Colon (tissue), 2 donors: ENCODE measurements around the gene NUTF2.
"Not testable (repeated sequence)": the region's sequence is repeated elsewhere in the genome, so short reads cannot be mapped to it uniquely, and the experiment has no call there.

Source experiments
- FAIRE-seq: peaks from 2 replicates; lab custom pipeline; 2012; peaks lifted over from hg19 to GRCh38; lab: Jason Lieb, UNC
- donor health status: control.
- donor health status: control.

NUTF2 gene

DNA sequence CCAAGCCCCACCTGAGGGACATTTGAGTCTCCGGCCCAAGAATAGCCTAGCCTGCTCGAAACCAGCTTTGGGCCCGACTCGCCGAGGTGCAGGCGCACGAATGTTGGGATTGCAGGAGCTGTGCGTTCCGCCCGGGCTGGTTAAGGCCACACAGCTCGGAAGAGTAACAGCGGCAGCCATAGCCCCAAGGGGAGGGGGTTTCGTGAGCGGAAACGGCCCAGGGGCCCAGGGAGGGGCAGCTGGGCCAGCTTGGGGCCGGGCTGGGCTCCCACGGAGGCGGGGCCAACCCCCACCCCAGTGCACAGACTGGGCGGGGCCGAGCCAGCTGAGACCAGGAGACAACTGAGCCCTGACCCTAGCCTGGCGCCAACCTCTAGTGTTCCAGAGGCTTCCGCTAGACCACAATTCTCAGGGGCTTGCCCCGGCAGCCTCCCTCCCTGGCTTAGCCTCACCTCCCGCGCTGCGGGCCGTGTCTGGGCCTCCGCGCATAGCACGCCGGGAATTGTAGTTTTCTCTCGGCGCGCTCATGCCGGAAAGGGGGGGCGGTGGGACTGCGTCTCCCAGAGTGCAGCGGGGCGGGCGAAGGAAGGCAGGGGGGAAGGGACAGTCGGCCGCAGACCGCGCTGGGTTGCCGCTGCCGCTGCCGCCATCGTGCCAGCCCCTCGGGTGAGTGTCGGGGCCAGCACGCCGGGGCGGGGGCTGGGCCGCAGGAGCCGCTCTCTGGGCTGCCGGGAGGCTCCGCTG is at the start of gene NUTF2:
NUTF2 (plus strand) TSS at position 614 of the 744 bp plus-strand sequence. CDS start 18,198 bp downstream, outside the sequence.
- FAIRE-seq: no peak

DNA sequence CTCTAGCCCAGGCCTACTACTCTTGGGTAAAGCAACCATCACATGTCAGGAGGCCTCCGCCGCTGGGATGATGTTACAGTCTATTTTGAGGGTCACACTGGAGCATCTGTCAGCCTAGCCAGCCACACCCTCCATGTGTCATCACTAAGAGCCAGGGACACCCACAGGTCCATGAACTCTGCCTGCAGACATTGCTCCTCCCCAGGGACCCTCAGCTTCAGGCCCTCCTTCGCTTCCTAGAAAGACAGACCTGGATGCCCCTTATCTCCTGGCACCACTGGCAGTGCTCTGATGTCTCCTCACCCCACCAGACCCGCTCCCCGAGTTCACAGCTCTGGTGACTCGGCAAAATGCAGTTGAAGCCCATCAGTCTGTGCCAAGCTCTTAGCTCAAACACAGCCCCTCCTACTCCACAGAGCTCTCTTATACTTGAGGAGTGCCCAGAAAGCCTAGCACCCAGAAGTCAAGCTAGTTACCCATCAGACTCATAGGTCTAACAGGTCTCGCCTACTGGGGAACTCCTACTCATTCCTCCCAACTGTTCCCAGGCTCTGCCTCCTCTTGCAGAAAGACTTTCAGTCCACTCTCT is 46.3 kb upstream of the NUTF2 start:
- no peak for FAIRE-seq

DNA sequence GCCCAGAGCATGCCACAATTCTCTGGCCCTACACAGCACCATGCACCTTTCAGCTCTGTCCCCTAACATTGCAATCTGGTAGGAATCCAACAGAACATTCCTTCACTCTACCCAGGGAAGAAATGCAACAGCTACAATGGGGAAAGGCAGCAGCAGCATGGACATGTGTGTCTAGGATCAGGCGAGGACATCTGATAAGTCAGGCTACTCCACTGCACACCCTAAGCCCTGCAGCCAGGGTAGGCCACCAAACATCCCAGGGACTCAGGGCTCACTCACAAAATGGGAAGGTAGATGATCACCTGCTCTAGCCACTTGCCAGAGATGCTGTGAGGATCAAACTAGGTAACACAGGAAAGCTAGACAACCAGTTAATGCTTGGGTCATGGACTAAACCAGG is 45.5 kb upstream of the NUTF2 start:
- FAIRE-seq: no peak

DNA sequence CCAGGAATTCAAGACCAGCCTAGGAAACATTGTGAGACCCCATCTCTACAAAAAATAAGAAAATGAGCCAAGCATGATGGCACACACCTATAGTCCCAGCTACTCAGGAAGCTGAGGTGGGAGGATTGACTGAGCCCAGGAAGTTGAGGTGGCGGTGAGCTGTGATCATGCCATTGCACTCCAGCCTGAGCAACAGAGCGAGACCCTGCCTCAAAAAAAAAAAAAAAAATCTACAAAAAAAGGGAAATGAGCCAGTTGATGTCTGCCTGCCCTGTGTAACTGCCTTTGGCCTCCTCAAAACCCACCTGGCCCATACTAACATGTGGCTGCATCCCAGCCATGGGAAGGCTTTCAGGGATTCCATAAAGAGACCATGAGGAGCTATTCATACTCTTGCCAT is 44.9 kb upstream of the NUTF2 start:
- FAIRE-seq: no peak

DNA sequence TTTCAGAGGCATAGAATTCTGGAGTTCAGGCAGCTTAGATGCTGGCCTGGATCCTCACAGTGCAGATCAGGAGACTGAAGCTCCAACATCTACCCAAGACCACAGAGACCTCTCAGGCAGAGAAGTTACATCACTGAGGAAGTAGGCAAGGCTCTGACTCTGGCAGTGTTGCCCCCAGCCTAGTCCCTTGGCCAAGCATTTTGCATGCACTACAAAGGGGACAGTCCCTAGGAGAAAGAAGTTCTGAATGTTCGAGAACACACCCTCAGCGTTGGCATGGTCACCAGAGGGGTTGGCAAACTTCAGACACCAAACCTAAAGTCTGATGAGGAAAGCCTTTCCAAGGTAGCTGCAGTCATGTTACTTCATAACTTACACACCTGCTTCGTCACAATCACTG is 42.8 kb upstream of the NUTF2 start:
- no peak for FAIRE-seq

DNA sequence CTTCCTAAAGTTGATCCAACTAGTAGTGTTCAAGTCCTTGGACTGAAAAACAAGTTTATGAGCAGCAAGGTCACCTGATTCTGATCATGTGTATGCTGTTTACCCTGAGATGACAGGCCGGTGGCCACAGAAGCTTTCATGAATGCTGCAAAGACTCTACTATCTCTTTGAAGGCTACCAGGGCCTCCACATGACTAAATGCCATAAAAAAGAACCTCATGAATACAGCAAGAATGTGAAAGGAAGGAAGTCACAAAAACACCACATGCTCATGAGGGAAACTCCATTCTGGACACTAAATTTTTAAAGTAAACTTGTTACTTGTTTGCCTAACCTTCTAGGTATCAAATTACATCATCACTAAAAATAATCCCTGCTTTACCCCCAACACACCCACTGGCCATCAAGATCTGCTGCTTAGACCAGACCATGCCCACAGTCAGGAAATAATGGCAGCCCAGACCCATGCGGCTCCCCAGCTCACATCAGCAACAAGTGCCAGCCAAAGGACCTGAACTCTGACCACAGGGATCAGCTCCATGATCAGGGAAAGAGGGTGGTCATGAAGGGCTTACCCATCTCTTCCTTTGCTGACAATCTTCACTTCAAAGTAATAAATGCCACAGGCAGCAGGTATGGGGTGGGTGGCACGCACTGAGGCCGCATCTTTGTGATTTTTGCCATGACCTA is 41.7 kb upstream of the NUTF2 start:
- FAIRE-seq: no peak

DNA sequence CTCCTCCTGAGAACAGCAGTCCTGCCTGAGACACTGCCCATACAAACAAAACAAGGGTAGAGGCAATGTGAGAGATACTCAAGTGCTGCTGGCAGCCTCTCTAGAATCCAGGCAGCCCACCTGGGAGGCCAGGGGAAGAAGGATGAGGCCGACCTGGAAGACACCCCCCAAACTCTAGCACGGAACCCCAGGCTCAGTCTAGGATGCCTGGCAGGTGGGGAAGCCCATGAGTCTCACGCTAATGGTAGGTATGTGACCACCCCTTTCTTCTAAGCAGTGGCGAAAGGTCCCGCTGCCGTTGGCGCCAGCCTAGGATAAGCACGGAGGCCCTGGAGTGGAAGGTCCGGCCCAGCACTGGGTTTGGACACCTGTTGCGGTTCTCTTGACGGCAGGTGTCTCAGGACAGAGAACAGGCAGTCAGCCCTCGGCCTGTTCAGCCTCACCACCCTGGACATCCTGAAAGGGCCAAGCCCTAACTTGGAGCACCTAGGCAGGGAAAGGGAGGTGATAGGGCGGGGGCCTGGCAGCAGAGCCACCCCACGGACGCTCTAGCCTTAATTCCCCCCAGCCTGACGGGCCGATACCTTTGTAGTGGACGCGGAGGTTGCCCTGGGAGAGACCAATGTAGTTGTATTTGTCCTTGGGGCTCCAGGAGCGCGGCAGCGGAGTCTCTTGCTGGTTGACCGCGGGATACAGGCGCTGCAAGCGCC is 40.9 kb upstream of the NUTF2 start:
- no peak for FAIRE-seq

DNA sequence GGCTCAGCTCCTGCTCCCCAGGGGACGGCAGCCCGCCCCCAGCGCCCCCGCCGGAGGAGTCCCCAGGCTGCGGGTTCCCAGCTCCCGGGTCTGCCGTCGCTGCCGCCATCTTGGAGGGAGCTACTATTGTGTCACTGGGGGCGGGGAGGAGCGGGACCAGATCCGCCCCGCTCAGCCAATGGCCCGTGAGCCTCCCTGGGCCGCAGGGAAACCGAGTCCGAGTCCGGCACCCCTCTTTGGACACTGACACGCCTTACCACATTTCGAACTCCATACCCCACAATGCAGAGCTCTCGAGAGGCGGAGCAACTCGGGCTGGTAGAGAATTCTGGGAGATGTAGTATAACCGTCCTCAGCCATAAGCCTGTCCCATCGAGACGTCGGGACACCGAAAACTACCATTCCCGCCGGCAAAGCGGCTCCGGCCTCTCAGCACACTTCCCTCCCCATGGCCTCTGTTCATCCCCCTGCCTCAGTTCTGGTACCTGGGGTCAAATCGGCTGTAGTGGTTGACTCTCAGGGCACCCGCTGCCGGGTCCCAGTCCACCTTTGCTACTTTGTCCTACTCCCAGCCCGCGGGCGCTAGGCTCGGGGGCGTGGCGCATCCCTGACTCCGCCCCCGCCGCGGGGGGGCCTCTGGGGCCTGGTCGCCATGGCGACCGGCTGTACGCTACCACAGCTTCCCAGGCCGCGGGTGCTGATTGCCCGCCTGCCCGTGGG is 40.1 kb upstream of the NUTF2 start, which contains the start of the genes RANBP10 and TSNAXIP1:
RANBP10 (minus strand) TSS at position 133 of the 720 bp plus-strand sequence; CDS start at position 109, 24 bp downstream.
TSNAXIP1 (plus strand) TSS at position 462 of the 720 bp plus-strand sequence. CDS start 261 bp downstream, outside the sequence.
- peak; percentile 82 for FAIRE-seq

DNA sequence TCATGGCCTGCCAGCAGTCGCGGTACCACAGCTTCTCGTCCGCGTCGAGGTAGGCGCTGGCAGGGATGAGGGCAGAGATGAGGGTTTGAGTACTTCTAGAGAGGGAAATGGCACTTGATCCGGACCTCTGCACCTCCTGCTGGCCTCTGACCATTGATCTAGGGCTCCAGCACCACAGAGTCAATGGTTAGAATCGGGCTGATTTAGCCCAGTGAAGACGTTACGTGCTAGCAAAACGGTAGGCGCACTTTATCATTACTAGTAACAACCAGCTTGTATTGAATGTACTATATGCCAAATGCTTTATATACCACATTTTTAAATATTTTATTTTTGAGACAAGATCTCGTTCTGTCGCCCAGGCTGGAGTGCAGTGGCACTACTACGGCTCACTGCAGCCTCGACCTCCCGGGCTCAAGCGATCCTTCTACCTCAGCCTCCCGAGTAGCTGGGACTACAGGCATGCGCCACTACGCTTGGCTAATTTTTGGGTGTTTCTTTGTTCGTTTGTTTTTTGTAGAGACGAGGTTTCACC is 39.5 kb upstream of the NUTF2 start:
- FAIRE-seq: no peak

DNA sequence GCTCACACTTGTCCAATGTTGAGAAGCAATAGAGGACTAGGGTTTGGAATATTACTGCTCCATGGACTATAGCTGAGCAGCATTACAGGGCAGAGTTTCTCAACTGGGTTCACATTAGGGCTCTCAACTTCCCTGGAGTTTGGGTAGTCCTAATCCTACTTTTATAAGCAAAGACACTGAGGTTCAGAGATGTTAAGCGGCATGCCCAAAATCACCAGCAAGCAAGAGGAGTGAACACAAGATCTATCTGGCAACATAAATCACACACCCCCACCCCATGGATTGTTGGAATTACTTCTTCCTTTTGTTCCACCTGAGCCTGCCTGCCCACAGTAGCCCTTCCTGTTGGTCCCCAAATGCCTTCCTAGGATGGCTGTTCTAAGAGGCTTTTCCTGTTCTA is 34.8 kb upstream of the NUTF2 start:
- FAIRE-seq: no peak

DNA sequence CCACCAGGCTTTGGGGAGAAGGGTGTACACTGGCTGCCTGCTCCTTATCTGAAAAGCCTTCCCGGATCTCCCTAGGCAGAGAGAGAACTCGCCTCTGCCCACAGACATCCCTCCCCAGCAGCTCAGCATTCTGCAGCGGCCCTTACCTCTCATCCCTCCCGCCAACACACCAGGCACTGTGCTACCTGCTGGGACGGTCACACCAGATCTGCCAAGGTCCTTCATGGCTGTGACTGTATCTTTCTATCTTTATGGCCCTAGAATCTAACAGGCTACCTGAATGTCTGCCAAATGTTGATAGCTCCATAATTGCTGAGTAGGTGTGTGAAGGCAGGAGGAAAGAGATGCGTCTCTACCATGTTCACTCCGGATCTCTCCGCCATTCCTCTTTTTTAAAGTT is 32.2 kb upstream of the NUTF2 start:
- no peak for FAIRE-seq

DNA sequence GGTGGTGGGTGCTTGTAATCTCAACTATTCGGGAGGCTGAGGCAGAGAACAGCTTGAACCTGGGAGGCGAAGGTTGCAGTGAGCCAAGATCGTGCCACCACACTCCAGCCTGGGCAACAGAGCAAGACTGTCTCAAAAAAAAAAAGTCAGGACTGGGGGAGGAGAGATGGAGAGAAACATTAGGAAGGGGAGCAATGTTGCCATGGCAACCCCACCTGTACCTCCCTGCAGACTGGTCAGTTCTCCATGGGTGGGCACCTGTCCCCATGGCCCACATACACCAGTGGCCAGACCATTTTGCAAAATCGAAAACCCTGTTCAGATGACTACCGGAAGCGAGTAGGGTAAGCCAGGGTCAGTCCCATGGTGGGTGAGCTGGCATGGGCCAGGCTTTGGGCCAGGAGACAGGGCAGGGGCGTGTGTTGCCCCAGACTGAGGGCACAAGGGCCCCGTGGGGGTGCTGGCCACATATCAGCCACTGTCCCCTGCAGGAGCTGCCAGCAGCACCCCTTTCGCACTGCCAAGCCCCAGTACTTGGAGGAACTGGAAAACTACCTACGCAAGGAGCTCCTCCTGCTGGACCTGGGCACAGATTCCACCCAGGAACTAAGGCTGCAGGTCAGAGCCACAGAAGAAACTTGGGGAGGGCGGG is 26.0 kb upstream of the NUTF2 start:
- no peak for FAIRE-seq

DNA sequence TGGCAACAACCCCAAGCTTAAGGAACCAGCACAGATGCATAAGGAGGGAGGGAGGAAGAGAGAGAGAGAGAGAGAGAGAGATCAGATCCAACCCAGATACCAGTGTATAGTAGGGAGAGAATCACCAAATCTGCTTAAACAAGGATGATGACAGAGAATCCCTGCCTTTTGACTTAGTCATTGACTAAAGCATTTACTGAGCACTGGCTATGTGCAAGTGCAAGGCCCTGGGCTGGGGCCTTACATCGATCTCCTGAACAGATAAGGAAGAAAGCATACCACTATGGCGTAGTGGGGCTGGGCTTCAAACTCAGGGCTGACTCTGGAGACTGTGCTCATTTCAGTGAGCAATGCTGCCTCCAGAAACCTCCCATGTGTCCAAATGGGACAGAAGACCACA is 24.2 kb upstream of the NUTF2 start:
- FAIRE-seq: no peak

DNA sequence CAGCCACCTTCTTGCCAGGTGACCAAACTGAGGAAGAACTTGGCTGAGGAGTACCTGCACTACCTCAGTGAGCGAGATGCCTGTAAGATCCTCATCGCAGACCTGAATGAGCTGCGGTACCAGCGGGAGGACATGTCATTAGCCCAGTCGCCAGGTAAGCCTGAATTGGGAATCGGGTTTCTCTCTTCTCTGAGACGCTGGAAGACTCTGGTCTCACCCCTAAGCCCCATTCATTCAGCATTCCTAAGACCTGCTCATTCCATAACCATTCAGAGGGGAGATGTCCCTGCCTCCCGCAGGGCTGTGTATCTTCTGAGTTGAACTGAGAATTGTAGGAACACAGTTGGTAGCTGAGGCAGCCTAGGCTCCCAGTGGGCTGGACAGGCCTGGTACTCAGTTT is 21.6 kb upstream of the NUTF2 start:
- FAIRE-seq: no peak

DNA sequence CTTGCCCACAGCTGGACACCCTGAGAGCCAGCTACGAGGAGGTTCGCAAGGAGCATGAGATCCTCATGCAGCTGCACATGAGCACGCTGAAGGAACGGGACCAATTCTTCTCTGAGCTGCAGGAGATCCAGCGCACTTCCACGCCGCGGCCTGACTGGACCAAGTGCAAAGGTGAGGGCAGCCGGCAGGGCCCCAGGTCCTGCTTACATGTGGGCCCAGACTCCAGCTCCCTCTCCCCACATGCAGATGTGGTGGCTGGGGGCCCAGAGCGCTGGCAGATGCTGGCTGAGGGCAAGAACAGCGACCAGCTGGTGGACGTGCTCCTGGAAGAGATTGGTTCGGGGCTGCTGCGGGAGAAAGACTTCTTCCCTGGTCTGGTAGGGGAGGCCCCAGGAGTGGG is 20.8 kb upstream of the NUTF2 start:
- no peak for FAIRE-seq

DNA sequence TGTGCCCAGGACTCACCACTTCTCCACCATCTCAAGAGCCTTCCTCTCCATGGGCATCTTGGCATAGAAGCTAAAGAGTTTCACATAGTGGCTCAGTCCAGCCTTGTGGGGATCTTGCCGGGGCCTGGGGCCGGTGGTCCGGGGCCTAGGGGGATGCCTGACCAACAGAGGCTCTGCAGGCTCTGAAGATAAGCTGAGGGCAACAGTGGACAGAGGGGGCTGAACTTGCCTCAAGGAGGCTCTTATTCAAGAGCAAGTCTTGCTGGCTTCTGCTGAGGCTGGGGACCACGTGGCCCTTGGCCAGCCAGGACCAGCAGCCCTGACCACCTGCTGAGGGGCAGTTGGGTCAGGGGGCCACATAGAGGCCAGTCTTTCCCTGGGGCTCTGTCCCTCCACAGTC is 18.1 kb upstream of the NUTF2 start:
- FAIRE-seq: no peak

DNA sequence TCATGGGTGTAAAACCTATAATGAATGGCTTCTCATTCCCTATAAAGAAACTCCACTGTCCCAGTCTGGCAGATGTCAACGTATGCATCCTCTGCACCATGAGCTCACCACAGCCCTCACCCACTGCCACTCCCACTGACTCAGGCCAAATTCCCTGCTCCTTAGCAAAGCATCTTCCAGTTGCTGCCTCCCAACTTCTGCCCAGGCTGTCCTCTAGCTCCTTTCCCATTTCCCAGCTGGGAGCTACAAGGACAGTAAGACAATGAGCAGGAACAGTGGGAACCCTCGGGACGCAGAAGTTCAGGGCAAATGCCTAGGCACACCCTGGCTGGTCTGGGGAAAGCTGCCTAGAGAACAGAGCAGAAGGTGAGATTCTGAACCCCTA is 13.7 kb upstream of the NUTF2 start:
- FAIRE-seq: no peak

DNA sequence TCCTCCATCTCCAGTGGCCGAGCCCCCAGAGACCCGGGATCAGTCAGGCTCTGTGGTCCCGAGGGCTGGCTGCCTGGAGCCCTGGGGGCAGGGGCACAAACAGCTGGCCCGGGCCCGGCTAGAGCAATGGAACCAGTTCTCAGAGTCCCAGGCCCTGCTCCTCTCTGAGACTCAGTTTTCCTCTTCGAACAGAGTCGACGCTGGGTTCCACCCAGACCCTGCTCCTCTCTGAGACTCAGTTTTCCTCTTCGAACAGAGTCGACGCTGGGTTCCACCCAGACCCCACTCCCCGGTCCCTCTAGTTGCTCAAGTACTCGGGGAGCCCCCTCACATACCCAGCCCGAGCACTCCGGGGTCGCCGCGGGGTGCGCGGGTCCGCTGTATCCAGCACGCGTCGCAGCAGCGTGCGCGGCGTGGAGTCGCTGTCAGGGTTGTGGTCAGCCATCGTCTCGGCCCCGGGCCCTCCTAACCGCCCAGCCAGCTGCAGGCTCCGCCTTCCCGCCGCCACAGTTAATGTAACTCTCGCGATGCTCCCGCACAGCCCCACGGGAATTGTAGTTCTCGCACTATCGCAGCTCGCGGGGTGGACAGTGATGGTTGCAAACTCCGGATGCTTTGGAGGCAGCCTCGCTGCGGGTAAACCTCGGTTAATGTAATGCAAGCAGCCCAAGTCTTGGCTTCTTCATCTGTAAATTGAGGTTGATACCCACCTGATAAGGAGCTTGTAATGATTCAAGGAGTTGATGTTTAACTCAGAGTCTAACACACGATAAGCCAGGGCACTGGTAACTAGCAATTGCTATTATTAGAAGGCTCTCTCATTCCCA is 13.1 kb upstream of the NUTF2 start:
- no peak for FAIRE-seq

DNA sequence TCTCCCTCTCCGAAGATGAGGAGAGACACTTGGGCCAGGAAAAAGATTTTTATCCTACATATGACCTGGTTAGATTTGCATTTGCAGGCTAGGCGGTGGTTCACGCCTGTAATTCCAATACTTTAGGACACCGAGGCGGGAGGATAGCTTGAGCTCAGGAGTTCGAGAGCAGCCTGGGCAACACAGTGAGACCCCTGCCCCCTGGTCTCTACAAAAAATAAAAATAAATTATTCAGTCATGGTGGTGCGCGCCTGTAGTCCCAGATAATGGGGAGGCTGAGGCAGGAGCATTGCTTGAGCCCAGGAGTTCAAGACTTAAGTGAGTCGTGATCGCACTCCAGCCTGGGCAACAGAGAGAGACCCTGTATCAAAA is 12.5 kb upstream of the NUTF2 start:
- no peak for FAIRE-seq

DNA sequence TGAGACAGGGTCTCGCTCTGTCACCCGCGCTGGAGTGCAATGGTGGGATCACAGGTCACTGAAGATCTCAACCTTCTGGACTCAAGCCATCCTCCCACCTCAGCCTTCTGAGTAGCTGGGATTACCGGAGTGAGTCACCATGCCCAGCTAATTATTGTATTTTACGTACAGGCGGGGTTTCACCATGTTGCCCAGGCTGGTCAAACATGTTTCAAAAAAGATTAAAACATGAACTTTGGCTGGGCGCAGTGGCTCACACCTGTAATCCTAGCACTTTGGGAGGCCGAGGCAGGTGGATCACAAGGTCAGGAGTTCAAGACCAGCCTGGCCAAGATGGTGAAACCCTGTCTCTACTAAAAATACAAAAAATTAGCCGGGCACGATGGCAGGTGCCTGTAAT is 9.5 kb upstream of the NUTF2 start:
- FAIRE-seq: not testable (repeated sequence)
